PC-3 (cell line): ENCODE measurements around the gene ZMYND15. TPM values are rescaled to one million over a fixed set of nuclear protein-coding genes. Genes with fewer than 3 reads are reported as not detected.

Experiments
- ATAC-seq: fragments of 200-7000 bp; cut with Tn5 transposase; 2 replicates; pipeline ENCODE4 v1.9.1; 2020; ENCODE audit warnings: mild to moderate bottlenecking, moderate library complexity
- BruUV-seq: library from RNA; stranded (reverse); fragments of 400-500 nt; replicated peaks from 2 replicates; lab custom pipeline; 2021; lab: Mats Ljungman, UMichigan
- CTCF ChIA-PET: fragments of 300-600 bp; sonication (Branson Sonifier 250); formaldehyde crosslinking; loops from one replicate; lab custom pipeline; 2022; ENCODE audit warnings: antibody characterized with exemption; lab: Charles Lee
- POLR2A ChIA-PET: fragments of 300-600 bp; sonication (Branson Sonifier 250); formaldehyde crosslinking; loops from one replicate; lab custom pipeline; 2022; ENCODE audit warnings: antibody characterized with exemption; ENCODE audit not compliant: unreplicated experiment; lab: Charles Lee
- DNase-seq: peaks from one replicate; pipeline ENCODE4 v3.0.0-alpha.2; 2015
- H2AFZ ChIP-seq: fragments of 300-600 bp; sonication (generic); 2 replicates; pipeline ENCODE4 v1.6.0; 2016; ENCODE audit warnings: antibody characterized with exemption, low read length
- H3F3A ChIP-seq: fragments of 300-600 bp; sonication (generic); one replicate; pipeline ENCODE4 v1.6.0; 2017; ENCODE audit warnings: antibody characterized with exemption, low read length, control low read depth, mild to moderate bottlenecking; ENCODE audit not compliant: unreplicated experiment
- H3K27ac ChIP-seq: fragments of 300-600 bp; sonication (generic); 2 replicates; pipeline ENCODE4 v1.5.1; 2016; ENCODE audit warnings: mild to moderate bottlenecking, low read length
- H3K27me3 ChIP-seq: fragments of 300-600 bp; sonication (generic); 2 replicates; pipeline ENCODE4 v1.6.1; 2016; ENCODE audit warnings: low read length, mixed read lengths
- H3K36me3 ChIP-seq: fragments of 300-600 bp; sonication (generic); 2 replicates; pipeline ENCODE4 v1.6.1; 2016; ENCODE audit warnings: low read depth, mixed run types, low read length, mixed read lengths
- H3K4me1 ChIP-seq: fragments of 300-600 bp; sonication (generic); 2 replicates; pipeline ENCODE4 v1.5.1; 2016; ENCODE audit warnings: low read length; ENCODE audit not compliant: insufficient read depth
- H3K4me2 ChIP-seq: fragments of 300-600 bp; sonication (generic); 2 replicates; pipeline ENCODE4 v1.6.0; 2016; ENCODE audit warnings: low read length
- H3K4me3 ChIP-seq: fragments of 300-600 bp; sonication (generic); 2 replicates; pipeline ENCODE4 v1.5.1; 2016; ENCODE audit warnings: mild to moderate bottlenecking, low read length, mixed read lengths
- H3K79me2 ChIP-seq: fragments of 300-600 bp; sonication (generic); 2 replicates; pipeline ENCODE4 v1.6.1; 2017; ENCODE audit warnings: low read length, mixed read lengths
- H3K9ac ChIP-seq: fragments of 300-600 bp; sonication (generic); 2 replicates; pipeline ENCODE4 v1.6.0; 2016; ENCODE audit warnings: mild to moderate bottlenecking, low read length
- H3K9me2 ChIP-seq: fragments of 300-600 bp; sonication (generic); replicated peaks from 2 replicates; pipeline ENCODE4 v1.6.1; 2016; ENCODE audit warnings: mixed run types, low read length, mixed read lengths
- H3K9me3 ChIP-seq: fragments of 300-600 bp; sonication (generic); 2 replicates; pipeline ENCODE4 v1.6.1; 2016; ENCODE audit warnings: low read length, mixed read lengths
- H4K20me1 ChIP-seq: fragments of 300-600 bp; sonication (generic); 2 replicates; pipeline ENCODE4 v1.6.1; 2016; ENCODE audit warnings: low read length, mixed read lengths
- CTCF ChIP-seq: fragments of 300-600 bp; sonication (generic); conservative IDR thresholded peaks from 2 replicates; pipeline ENCODE4 v1.5.1; 2017; ENCODE audit warnings: antibody characterized with exemption, low read depth, mild to moderate bottlenecking, low read length
- EZH2 ChIP-seq: fragments of 300-600 bp; sonication (generic); IDR thresholded peaks from one replicate; pipeline ENCODE4 v1.6.1; 2017; ENCODE audit warnings: antibody characterized with exemption, mild to moderate bottlenecking, low read length; ENCODE audit not compliant: unreplicated experiment
- EZH2phosphoT487 ChIP-seq: fragments of 300-600 bp; sonication (generic); IDR thresholded peaks from 2 replicates; pipeline ENCODE4 v1.6.1; 2018; ENCODE audit warnings: mild to moderate bottlenecking, antibody characterized with exemption, low read length, borderline replicate concordance
- intact Hi-C: fragments of 100-400 bp; cut with micrococcal nuclease; formaldehyde crosslinking; loops from 2 replicates; pipeline ENCODE4 v1.9.0; 2023
- total RNA-seq: library from RNA; depleted of rRNA; stranded (reverse); fragments of >200 nt; gene quantifications from 2 replicates; pipeline ENCODE4 v1.2.3, GENCODE V29; 2014

Gene ZMYND15
- total RNA-seq, 1 experiment from 2014 or later, result 0.51 TPM

GRCh38 chr17:4742133-4742532 is 2.5 kb downstream of the ZMYND15 start:
- no peak overlapping the region for H3K4me3 ChIP-seq
- DNase-seq (no peak), ATAC-seq (no peak)
- no peaks in the 10 kb centered on the region for H4K20me1 ChIP-seq
- no peaks in the 10 kb centered on the region for H3K36me3 ChIP-seq
- intact Hi-C loops, result no loop called here
- CTCF ChIA-PET, result no interaction called here
- TF ChIP-seq CTCF (no peak), EZH2phosphoT487 (no peak), EZH2 (no peak)
- no peak overlapping the region for H3K4me2 ChIP-seq
- H3K27ac ChIP-seq, result no peak overlapping the region
- POLR2A ChIA-PET, result no interaction called here
- no peak overlapping the region for H3K9ac ChIP-seq
- no TSS peak for BruUV-seq
- H3K27me3 ChIP-seq, result no peaks in the 10 kb centered on the region
- peaks cover 6% of the 10 kb centered on the region; the same call in 1 of the 2 replicates for H3K79me2 ChIP-seq
- H3F3A ChIP-seq, result no peaks in the 10 kb centered on the region
- no peaks in the 10 kb centered on the region for H3K9me2 ChIP-seq
- H3K9me3 ChIP-seq, result no peaks in the 10 kb centered on the region
- H3K4me1 ChIP-seq, result peaks cover 6% of the 10 kb centered on the region
- no peak overlapping the region for H2AFZ ChIP-seq

GRCh38 chr17:4742629-4743028 is 3.0 kb downstream of the ZMYND15 start:
- no peak overlapping the region for H3K4me3 ChIP-seq
- ATAC-seq, result no peak
- H3K4me2 ChIP-seq, result no peak overlapping the region
- intact Hi-C loops, result no loop called here
- H3F3A ChIP-seq, result no peaks in the 10 kb centered on the region
- no peaks in the 10 kb centered on the region for H3K27me3 ChIP-seq
- H3K27ac ChIP-seq, result no peak overlapping the region
- H3K9ac ChIP-seq, result no peak overlapping the region
- no peaks in the 10 kb centered on the region for H4K20me1 ChIP-seq
- no peaks in the 10 kb centered on the region for H3K36me3 ChIP-seq
- no TSS peak for BruUV-seq
- H3K4me1 ChIP-seq, result peaks cover 6% of the 10 kb centered on the region
- TF ChIP-seq EZH2, result no peak
- TF ChIP-seq CTCF, result no peak
- TF ChIP-seq EZH2phosphoT487, result no peak
- H3K9me3 ChIP-seq, result no peaks in the 10 kb centered on the region
- H3K9me2 ChIP-seq, result no peaks in the 10 kb centered on the region
- H3K79me2 ChIP-seq, result peaks cover 6% of the 10 kb centered on the region; the same call in 1 of the 2 replicates
- H2AFZ ChIP-seq, result no peak overlapping the region
- no peak for DNase-seq
- POLR2A ChIA-PET, result no interaction called here
- CTCF ChIA-PET, result no interaction called here

- intact Hi-C loops, result no loop called here
- no peak overlapping the region for H3K27ac ChIP-seq
- ATAC-seq (no peak), DNase-seq (no peak)
- no peaks in the 10 kb centered on the region for H3K9me3 ChIP-seq
- H3K36me3 ChIP-seq, result no peaks in the 10 kb centered on the region
- no peak overlapping the region for H3K9ac ChIP-seq
- no peak overlapping the region for H3K4me2 ChIP-seq
- H4K20me1 ChIP-seq, result no peaks in the 10 kb centered on the region
- BruUV-seq, result no TSS peak
- peaks cover 6% of the 10 kb centered on the region for H3K4me1 ChIP-seq
- peaks cover 6% of the 10 kb centered on the region; the same call in 1 of the 2 replicates for H3K79me2 ChIP-seq
- no peaks in the 10 kb centered on the region for H3K27me3 ChIP-seq
- H2AFZ ChIP-seq, result no peak overlapping the region
- H3K4me3 ChIP-seq, result no peak overlapping the region
- POLR2A ChIA-PET, result no interaction called here
- no peaks in the 10 kb centered on the region for H3F3A ChIP-seq
- TF ChIP-seq CTCF (no peak), EZH2phosphoT487 (no peak), EZH2 (no peak)
- H3K9me2 ChIP-seq, result no peaks in the 10 kb centered on the region
- CTCF ChIA-PET, result no interaction called here
These were observed 3.6 kb downstream of the ZMYND15 start for GRCh38 chr17:4743216-4743615.
